ENCODE measurements around the gene CTRB2. TPM values are rescaled to one million over a fixed set of nuclear protein-coding genes. Genes with fewer than 3 reads are reported as not detected.

CTRB2 gene
- total and polyA plus RNA-seq, 2 of the 8 experiments (the other 6 are each of a cell fraction or from before 2014, with no cell fraction given): not detected

GRCh38 chr16:75204410-75204758 is 2.6 kb downstream of the CTRB2 start (continued):
- TF ChIP-seq, protein P1, sequence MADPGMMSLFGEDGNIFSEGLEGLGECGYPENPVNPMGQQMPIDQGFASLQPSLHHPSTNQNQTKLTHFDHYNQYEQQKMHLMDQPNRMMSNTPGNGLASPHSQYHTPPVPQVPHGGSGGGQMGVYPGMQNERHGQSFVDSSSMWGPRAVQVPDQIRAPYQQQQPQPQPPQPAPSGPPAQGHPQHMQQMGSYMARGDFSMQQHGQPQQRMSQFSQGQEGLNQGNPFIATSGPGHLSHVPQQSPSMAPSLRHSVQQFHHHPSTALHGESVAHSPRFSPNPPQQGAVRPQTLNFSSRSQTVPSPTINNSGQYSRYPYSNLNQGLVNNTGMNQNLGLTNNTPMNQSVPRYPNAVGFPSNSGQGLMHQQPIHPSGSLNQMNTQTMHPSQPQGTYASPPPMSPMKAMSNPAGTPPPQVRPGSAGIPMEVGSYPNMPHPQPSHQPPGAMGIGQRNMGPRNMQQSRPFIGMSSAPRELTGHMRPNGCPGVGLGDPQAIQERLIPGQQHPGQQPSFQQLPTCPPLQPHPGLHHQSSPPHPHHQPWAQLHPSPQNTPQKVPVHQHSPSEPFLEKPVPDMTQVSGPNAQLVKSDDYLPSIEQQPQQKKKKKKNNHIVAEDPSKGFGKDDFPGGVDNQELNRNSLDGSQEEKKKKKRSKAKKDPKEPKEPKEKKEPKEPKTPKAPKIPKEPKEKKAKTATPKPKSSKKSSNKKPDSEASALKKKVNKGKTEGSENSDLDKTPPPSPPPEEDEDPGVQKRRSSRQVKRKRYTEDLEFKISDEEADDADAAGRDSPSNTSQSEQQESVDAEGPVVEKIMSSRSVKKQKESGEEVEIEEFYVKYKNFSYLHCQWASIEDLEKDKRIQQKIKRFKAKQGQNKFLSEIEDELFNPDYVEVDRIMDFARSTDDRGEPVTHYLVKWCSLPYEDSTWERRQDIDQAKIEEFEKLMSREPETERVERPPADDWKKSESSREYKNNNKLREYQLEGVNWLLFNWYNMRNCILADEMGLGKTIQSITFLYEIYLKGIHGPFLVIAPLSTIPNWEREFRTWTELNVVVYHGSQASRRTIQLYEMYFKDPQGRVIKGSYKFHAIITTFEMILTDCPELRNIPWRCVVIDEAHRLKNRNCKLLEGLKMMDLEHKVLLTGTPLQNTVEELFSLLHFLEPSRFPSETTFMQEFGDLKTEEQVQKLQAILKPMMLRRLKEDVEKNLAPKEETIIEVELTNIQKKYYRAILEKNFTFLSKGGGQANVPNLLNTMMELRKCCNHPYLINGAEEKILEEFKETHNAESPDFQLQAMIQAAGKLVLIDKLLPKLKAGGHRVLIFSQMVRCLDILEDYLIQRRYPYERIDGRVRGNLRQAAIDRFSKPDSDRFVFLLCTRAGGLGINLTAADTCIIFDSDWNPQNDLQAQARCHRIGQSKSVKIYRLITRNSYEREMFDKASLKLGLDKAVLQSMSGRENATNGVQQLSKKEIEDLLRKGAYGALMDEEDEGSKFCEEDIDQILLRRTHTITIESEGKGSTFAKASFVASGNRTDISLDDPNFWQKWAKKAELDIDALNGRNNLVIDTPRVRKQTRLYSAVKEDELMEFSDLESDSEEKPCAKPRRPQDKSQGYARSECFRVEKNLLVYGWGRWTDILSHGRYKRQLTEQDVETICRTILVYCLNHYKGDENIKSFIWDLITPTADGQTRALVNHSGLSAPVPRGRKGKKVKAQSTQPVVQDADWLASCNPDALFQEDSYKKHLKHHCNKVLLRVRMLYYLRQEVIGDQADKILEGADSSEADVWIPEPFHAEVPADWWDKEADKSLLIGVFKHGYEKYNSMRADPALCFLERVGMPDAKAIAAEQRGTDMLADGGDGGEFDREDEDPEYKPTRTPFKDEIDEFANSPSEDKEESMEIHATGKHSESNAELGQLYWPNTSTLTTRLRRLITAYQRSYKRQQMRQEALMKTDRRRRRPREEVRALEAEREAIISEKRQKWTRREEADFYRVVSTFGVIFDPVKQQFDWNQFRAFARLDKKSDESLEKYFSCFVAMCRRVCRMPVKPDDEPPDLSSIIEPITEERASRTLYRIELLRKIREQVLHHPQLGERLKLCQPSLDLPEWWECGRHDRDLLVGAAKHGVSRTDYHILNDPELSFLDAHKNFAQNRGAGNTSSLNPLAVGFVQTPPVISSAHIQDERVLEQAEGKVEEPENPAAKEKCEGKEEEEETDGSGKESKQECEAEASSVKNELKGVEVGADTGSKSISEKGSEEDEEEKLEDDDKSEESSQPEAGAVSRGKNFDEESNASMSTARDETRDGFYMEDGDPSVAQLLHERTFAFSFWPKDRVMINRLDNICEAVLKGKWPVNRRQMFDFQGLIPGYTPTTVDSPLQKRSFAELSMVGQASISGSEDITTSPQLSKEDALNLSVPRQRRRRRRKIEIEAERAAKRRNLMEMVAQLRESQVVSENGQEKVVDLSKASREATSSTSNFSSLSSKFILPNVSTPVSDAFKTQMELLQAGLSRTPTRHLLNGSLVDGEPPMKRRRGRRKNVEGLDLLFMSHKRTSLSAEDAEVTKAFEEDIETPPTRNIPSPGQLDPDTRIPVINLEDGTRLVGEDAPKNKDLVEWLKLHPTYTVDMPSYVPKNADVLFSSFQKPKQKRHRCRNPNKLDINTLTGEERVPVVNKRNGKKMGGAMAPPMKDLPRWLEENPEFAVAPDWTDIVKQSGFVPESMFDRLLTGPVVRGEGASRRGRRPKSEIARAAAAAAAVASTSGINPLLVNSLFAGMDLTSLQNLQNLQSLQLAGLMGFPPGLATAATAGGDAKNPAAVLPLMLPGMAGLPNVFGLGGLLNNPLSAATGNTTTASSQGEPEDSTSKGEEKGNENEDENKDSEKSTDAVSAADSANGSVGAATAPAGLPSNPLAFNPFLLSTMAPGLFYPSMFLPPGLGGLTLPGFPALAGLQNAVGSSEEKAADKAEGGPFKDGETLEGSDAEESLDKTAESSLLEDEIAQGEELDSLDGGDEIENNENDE (IDR thresholded peaks at IDR 0.05; ENCODE audit: insufficient replicate concordance, low read length): no peak
- no peak for TF ChIP-seq ATF3 (IDR thresholded peaks at IDR 0.05; ENCODE audit: insufficient read depth, low read depth, low read length)
- TF ChIP-seq BCL11A (IDR thresholded peaks at IDR 0.05; ENCODE audit: low read depth in 2 of 2, low read length in 2 of 2): no peak
- no peak for TF ChIP-seq JUND (IDR thresholded peaks at IDR 0.05; ENCODE audit: low read length)
